Karpas-422 (cell line): ENCODE measurements around the gene SPEM2. TPM values are rescaled to one million over a fixed set of nuclear protein-coding genes. Genes with fewer than 3 reads are reported as not detected.
"Not testable (repeated sequence)": the region's sequence is repeated elsewhere in the genome, so short reads cannot be mapped to it uniquely, and the experiment has no call there.

Experiments used
- DNase-seq: peaks from one replicate; pipeline ENCODE4 v3.0.0-alpha.2; 2015
- H2AFZ ChIP-seq: fragments of 200-600 bp; sonication (generic); 2 replicates; pipeline ENCODE4 v1.6.1; 2014; ENCODE audit warnings: antibody characterized with exemption, low read length, mixed read lengths
- H3K27ac ChIP-seq: fragments of 200-600 bp; sonication (generic); 2 replicates; pipeline ENCODE4 v1.5.1; 2014; ENCODE audit warnings: mild to moderate bottlenecking, low read length, moderate library complexity
- H3K27me3 ChIP-seq: fragments of 200-600 bp; sonication (generic); 2 replicates; pipeline ENCODE4 v1.6.1; 2014; ENCODE audit warnings: low read length, mixed read lengths
- H3K36me3 ChIP-seq: fragments of 200-600 bp; sonication (generic); 2 replicates; pipeline ENCODE4 v1.6.1; 2014; ENCODE audit warnings: low read length, mixed read lengths; ENCODE audit not compliant: insufficient read depth
- H3K4me1 ChIP-seq: fragments of 200-600 bp; sonication (generic); 2 replicates; pipeline ENCODE4 v1.6.1; 2014; ENCODE audit warnings: mild to moderate bottlenecking, low read length, mixed read lengths
- H3K4me2 ChIP-seq: fragments of 200-600 bp; sonication (generic); 2 replicates; pipeline ENCODE4 v1.6.1; 2014; ENCODE audit warnings: low read length, low read depth, mild to moderate bottlenecking; ENCODE audit not compliant: poor library complexity, severe bottlenecking
- H3K4me3 ChIP-seq: fragments of 200-600 bp; sonication (generic); 2 replicates; pipeline ENCODE4 v1.5.1; 2014; ENCODE audit warnings: mild to moderate bottlenecking, antibody characterized with exemption, low read length, mixed read lengths
- H3K79me2 ChIP-seq: fragments of 200-600 bp; sonication (generic); 2 replicates; pipeline ENCODE4 v1.6.1; 2014; ENCODE audit warnings: mild to moderate bottlenecking, low read length, mixed read lengths
- H3K9ac ChIP-seq: fragments of 200-600 bp; sonication (generic); 2 replicates; pipeline ENCODE4 v1.6.0; 2014; ENCODE audit warnings: low read length
- H3K9me2 ChIP-seq: fragments of 200-600 bp; sonication (generic), shearing (Covaris generic); replicated peaks from 2 replicates; pipeline ENCODE4 v1.6.0; 2014; ENCODE audit warnings: mild to moderate bottlenecking, low read length, moderate library complexity; ENCODE audit not compliant: insufficient read depth
- H3K9me3 ChIP-seq: fragments of 300-700, 200-600 bp; sonication (generic); 2 replicates; pipeline ENCODE4 v1.6.1; 2014; ENCODE audit warnings: low read length, mixed read lengths
- H4K20me1 ChIP-seq: fragments of 200-600 bp; sonication (generic); 2 replicates; pipeline ENCODE4 v1.6.1; 2014; ENCODE audit warnings: mild to moderate bottlenecking, antibody characterized with exemption, low read length, low read depth; ENCODE audit not compliant: insufficient read depth
- total RNA-seq: library from RNA; depleted of rRNA; stranded (reverse); fragments of >200 nt; shearing (Covaris generic); gene quantifications from 2 replicates; pipeline ENCODE4 v1.2.3, GENCODE V29; 2014; ENCODE audit warnings: low replicate concordance

SPEM2 gene
- total RNA-seq, 1 experiment from 2014 or later: not detected

DNA sequence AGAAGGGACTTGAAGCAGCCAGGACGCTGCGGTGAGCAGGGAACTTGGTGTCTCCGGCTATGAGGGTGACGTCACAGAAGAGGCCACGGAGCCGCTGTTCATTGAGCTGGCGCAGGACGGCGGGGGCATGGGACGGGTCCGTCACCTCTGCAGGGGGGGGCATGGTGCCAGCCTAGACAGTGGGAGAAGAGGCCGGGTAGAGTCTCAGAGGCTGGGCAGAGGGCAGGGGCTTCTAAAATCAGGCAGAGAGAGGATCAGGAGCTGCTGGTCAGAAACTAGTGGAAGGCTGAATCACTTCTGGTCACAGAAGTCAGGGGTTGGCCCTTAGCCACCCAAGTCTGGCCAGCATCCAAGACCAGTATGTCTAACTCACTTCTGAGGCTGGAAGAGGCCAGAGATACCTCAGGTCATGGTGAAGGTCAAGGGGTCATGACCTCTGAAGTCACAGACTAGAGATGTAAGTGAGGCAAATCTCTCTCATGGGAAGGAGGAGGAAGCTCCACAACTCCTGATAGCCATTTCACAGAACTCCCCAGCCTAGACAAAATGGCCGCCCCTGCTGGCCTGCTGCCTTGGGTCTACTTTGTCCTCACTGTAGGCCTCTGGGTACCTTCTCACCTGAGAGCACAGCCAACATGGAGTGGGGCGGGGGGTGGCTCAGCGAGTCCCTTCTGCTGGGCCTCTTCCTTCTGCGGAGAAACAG lies 41.4 kb downstream of the SPEM2 start:
- Histone ChIP-seq H3K9ac (peak overlapping the region; percentile 22; the same call in 1 of the 2 replicates), H3K36me3 (no peaks in the 10 kb centered on the region)

DNA sequence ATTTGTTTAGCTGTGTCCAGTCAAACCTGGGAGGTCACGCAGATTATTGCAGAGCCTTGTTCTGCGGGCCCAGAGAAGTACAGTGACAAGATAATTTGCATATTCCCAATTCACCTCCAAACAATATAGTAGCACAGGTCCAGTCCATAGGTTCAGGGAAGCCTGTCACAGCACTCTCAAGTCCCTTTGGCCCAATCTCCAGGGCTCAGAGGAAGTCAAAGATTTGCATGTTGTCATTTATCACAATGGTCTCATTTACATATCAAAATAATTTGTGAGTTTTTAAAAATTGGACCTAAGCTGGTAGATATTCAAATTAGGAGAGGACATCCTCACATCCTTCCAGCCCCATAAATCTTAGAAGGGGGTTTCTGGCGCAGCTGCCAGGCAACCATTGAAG lies 42.1 kb downstream of the SPEM2 start:
- no peaks in the 10 kb centered on the region for H3K9me2 ChIP-seq
- H4K20me1 ChIP-seq: no peaks in the 10 kb centered on the region
- H3K79me2 ChIP-seq: no peaks in the 10 kb centered on the region
- peak overlapping the region; percentile 22; the same call in 1 of the 2 replicates for H3K9ac ChIP-seq
- no peak overlapping the region for H2AFZ ChIP-seq
- peak overlapping the region; percentile 23; the same call in 1 of the 2 replicates for H3K27ac ChIP-seq
- H3K4me2 ChIP-seq: peak overlapping the region; percentile 37
- peak; percentile 68 for DNase-seq
- H3K4me1 ChIP-seq: peaks cover 16% of the 10 kb centered on the region
- no peak overlapping the region for H3K4me3 ChIP-seq
- no peaks in the 10 kb centered on the region for H3K9me3 ChIP-seq
- H3K36me3 ChIP-seq: no peaks in the 10 kb centered on the region
- no peaks in the 10 kb centered on the region for H3K27me3 ChIP-seq

More for the DNA sequence above, 41.4 kb downstream of the SPEM2 start:
- peak overlapping the region; percentile 37 for H3K4me2 ChIP-seq
- no peaks in the 10 kb centered on the region for H3K9me2 ChIP-seq
- H4K20me1 ChIP-seq: no peaks in the 10 kb centered on the region
- no peaks in the 10 kb centered on the region for H3K79me2 ChIP-seq
- peak overlapping the region; percentile 23; the same call in 1 of the 2 replicates for H3K27ac ChIP-seq
- no peaks in the 10 kb centered on the region for H3K27me3 ChIP-seq
- H3K4me1 ChIP-seq: peaks cover 16% of the 10 kb centered on the region
- H2AFZ ChIP-seq: no peak overlapping the region
- H3K4me3 ChIP-seq: no peak overlapping the region
- no peak for DNase-seq
- no peaks in the 10 kb centered on the region for H3K9me3 ChIP-seq

DNA sequence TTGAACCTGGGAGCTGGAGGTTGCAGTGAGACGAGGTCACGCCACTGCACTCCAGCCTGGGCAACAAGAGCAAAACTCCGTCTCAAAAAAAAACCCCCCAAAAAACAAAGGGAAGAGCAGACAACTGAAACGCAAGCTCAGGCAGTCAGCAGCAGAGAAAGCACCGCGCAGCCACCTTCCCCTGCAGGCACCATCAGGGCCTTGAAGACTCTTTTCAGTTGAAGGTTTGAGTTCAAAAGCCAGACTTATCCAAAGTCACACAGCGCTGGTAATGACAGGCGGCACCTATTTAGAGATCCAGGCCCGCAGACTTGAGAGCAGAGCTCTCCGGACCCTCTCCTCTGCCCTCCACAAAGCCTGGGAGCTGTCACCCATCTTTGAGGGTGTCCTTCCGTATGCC lies 42.9 kb downstream of the SPEM2 start:
- no peak for DNase-seq
- H3K4me2 ChIP-seq: no peak overlapping the region
- no peaks in the 10 kb centered on the region for H3K9me2 ChIP-seq
- no peaks in the 10 kb centered on the region for H3K9me3 ChIP-seq
- H3K27ac ChIP-seq: no peak overlapping the region
- H4K20me1 ChIP-seq: no peaks in the 10 kb centered on the region
- no peak overlapping the region for H3K4me3 ChIP-seq
- peaks cover 16% of the 10 kb centered on the region for H3K4me1 ChIP-seq
- H3K36me3 ChIP-seq: no peaks in the 10 kb centered on the region
- no peaks in the 10 kb centered on the region for H3K79me2 ChIP-seq
- H3K27me3 ChIP-seq: no peaks in the 10 kb centered on the region
- no peak overlapping the region for H2AFZ ChIP-seq
- H3K9ac ChIP-seq: no peak overlapping the region

DNA sequence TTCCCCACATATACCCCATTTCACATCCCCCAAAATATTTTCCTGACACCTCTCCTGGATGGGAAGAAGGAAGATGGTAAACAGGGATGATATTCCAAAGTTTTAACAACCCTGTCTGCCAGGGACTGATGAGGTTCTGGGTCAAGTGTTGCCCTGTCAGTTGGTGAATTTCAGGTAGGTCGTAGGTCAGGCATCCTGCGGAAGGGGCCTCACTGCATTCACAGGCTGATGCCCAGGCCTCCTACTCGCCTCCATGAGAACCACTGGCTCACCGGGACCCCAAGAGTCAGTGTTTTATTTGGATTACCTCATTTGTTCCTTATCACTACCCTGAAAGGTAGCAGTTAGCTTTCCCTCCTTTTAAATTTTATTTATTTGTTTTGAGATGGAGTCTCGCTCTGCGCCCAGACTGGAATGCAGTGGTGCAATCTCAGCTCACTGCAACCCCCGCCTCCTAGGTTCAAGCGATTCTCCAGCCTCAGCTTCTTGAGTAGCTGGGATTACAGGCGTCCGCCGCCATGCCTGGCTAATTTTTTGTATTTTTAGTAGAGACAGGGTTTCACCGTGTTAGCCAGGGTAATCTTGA lies 43.5 kb downstream of the SPEM2 start:
- Histone ChIP-seq H3K9me3 (no peaks in the 10 kb centered on the region), H4K20me1 (no peaks in the 10 kb centered on the region), H2AFZ (no peak overlapping the region)

DNA sequence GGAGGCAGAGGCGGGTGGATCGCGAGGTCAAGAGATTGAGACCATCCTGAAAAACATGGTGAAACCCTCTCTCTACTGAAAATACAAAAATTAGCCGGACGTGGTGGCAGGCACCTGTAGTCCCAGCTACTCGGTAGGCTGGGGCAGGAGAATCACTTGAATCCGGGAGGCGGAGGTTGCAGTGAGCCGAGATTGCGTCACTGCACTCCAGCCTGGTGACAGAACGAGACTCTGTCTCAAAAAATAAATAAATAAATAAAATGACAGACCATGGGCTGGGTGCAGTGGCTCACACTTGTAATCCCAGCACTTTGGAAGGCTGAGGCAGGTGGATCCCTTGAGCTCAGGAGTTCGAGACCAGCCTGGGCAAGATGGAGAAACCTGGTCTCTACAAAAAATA lies 44.4 kb downstream of the SPEM2 start:
- not testable (repeated sequence) for H3K27ac ChIP-seq, H4K20me1 ChIP-seq, H3K27me3 ChIP-seq, H2AFZ ChIP-seq, H3K36me3 ChIP-seq, H3K9me3 ChIP-seq, H3K4me3 ChIP-seq, H3K79me2 ChIP-seq, H3K4me2 ChIP-seq, DNase-seq, H3K9me2 ChIP-seq, H3K9ac ChIP-seq
- H3K4me1 ChIP-seq: peaks cover 16% of the 10 kb centered on the region

More for the DNA sequence above, 43.5 kb downstream of the SPEM2 start:
- no peak overlapping the region for H3K9ac ChIP-seq
- no peak for DNase-seq
- peaks cover 16% of the 10 kb centered on the region for H3K4me1 ChIP-seq
- H3K9me2 ChIP-seq: no peaks in the 10 kb centered on the region
- H3K4me3 ChIP-seq: no peak overlapping the region
- no peaks in the 10 kb centered on the region for H3K27me3 ChIP-seq
- no peaks in the 10 kb centered on the region for H3K79me2 ChIP-seq
- H3K27ac ChIP-seq: no peak overlapping the region
- no peak overlapping the region for H3K4me2 ChIP-seq
- H3K36me3 ChIP-seq: no peaks in the 10 kb centered on the region

DNA sequence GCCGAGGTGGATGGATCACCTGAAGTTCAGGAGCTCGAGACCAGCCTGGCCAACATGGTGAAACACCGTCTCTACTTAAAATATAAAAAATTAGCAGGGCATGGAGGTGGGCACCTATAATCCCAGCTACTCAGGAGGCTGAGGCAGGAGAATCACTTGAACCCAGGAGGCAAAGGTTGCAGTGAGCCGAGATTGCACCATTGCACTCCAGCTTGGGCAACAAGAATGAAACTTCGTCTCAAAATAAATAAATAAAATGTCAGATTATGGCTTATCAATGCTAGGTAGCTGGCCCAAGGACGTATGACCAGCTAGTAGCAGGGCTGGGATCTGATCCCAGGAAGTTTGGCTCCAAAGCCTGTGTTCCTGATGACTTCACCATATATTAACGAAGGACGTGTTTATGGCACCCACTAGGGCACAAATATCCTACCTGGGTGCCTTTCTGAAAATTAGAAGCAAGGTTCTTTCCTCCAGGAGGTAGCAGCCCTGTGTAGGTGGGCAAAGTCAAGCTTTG lies 45.1 kb downstream of the SPEM2 start:
- not testable (repeated sequence) for DNase-seq, H3K27ac ChIP-seq, H3K9ac ChIP-seq, H4K20me1 ChIP-seq, H3K27me3 ChIP-seq, H3K79me2 ChIP-seq, H3K36me3 ChIP-seq, H3K4me3 ChIP-seq, H3K9me2 ChIP-seq, H3K4me2 ChIP-seq, H2AFZ ChIP-seq, H3K9me3 ChIP-seq
- H3K4me1 ChIP-seq: peaks cover 16% of the 10 kb centered on the region

DNA sequence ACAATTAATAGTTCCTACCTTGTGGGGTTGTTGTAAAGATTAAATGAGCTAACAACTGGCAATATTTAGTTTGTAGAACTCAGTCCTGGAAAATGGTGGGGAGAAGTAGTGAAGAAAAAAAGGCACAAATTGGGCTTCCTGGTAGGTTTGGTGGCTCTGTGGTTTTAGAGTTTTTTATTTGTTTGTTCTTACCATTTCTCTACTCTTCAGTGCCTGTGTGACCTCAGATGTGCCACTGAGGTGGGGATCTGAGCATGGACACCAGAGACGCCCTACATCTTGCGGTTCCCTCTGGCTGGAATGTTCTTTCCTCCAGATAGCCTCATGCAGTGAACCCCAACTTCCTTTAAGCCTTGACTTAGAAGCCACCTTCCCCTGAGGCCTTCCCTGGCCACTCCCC lies 46.3 kb downstream of the SPEM2 start:
- Histone ChIP-seq H3K36me3 (no peaks in the 10 kb centered on the region), H3K4me3 (no peak overlapping the region), H3K27me3 (no peaks in the 10 kb centered on the region), H3K4me1 (peaks cover 13% of the 10 kb centered on the region), H3K79me2 (no peaks in the 10 kb centered on the region), H3K9me2 (no peaks in the 10 kb centered on the region), H4K20me1 (no peaks in the 10 kb centered on the region), H3K9ac (no peak overlapping the region), H3K27ac (no peak overlapping the region), H3K9me3 (no peaks in the 10 kb centered on the region), H2AFZ (no peak overlapping the region), H3K4me2 (no peak overlapping the region)
- DNase-seq: no peak

DNA sequence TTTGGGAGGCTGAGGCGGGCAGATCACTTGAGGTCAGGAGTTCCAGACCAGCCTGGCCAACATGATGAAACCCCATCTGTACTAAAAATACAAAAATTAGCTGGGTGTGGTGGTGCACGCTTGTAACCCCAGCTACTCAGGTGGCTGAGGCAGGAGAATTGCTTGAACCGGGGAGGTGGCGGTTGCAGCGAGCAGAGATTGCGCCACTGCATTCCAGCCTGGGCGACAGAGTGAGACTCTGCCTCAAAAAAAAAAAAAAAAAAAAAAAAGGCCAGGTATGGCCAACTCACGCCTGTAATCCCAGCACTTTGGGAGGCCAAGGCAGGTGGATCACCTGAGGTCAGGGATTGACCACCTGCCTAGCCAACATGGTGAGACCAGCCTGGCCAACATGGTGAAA lies 49.4 kb downstream of the SPEM2 start:
- not testable (repeated sequence) for H3K9me3 ChIP-seq, H3K79me2 ChIP-seq, H3K27me3 ChIP-seq, H3K36me3 ChIP-seq, H2AFZ ChIP-seq, H3K27ac ChIP-seq, H3K4me2 ChIP-seq, H3K4me3 ChIP-seq, DNase-seq, H3K9me2 ChIP-seq, H3K9ac ChIP-seq
- H3K4me1 ChIP-seq: peaks cover 14% of the 10 kb centered on the region
- H4K20me1 ChIP-seq: peaks cover 14% of the 10 kb centered on the region; the same call in 1 of the 2 replicates
